HEK293T (cell line): ENCODE results near the gene MYLK.

ENCODE experiments used
- ARNT ChIP-seq: fragments of 450-650 bp; IDR thresholded peaks from 2 replicates; pipeline ENCODE4 v1.6.1; 2017; ENCODE audit warnings: mild to moderate bottlenecking
- BHLHE40 ChIP-seq: fragments of 450-650 bp; IDR thresholded peaks from 2 replicates; pipeline ENCODE4 v1.6.1; 2016; ENCODE audit warnings: mild to moderate bottlenecking, moderate library complexity, borderline replicate concordance
- CTBP1 ChIP-seq: fragments of 450-650 bp; IDR thresholded peaks from 2 replicates; pipeline ENCODE4 v1.6.1; 2016; ENCODE audit warnings: borderline replicate concordance
- ELF4 ChIP-seq: fragments of 450-650 bp; IDR thresholded peaks from 2 replicates; pipeline ENCODE4 v1.6.1; 2017; ENCODE audit warnings: antibody characterized with exemption
- FOXA1 ChIP-seq: fragments of 450-650 bp; IDR thresholded peaks from 2 replicates; pipeline ENCODE4 v1.6.1; 2016; ENCODE audit warnings: mild to moderate bottlenecking
- FOXK2 ChIP-seq: fragments of 450-650 bp; IDR thresholded peaks from 2 replicates; pipeline ENCODE4 v1.6.1; 2016; ENCODE audit warnings: mild to moderate bottlenecking
- FOXM1 ChIP-seq: fragments of 450-650 bp; IDR thresholded peaks from 2 replicates; pipeline ENCODE4 v1.6.1; 2017; ENCODE audit warnings: mild to moderate bottlenecking, borderline replicate concordance
- NFRKB ChIP-seq: fragments of 450-650 bp; IDR thresholded peaks from 2 replicates; pipeline ENCODE4 v1.6.1; 2016; ENCODE audit warnings: mild to moderate bottlenecking, moderate library complexity
- PKNOX1 ChIP-seq: fragments of 450-650 bp; IDR thresholded peaks from 2 replicates; pipeline ENCODE4 v1.6.1; 2016
- SUZ12 ChIP-seq: fragments of 450-650 bp; IDR thresholded peaks from 2 replicates; pipeline ENCODE4 v1.6.1; 2016; ENCODE audit warnings: mild to moderate bottlenecking
- TARDBP ChIP-seq: fragments of 450-650 bp; IDR thresholded peaks from 2 replicates; pipeline ENCODE4 v1.6.1; 2016

- no peak for TF ChIP-seq FOXM1
- no peak for TF ChIP-seq FOXK2
- TF ChIP-seq SUZ12 = no peak
- no peak for TF ChIP-seq NFRKB
- no peak for TF ChIP-seq PKNOX1
- no peak for TF ChIP-seq ARNT
- no peak for TF ChIP-seq CTBP1
- TF ChIP-seq FOXA1 = no peak
- no peak for TF ChIP-seq BHLHE40
- TF ChIP-seq TARDBP = no peak
- TF ChIP-seq ELF4 = no peak
Observed at GRCh38 chr3:123914829-123915228, 30.7 kb upstream of the MYLK start.
